Left lung (tissue), 10 donors: ENCODE results near the gene XRCC6. TPM values are rescaled to one million over a fixed set of nuclear protein-coding genes. Genes with fewer than 3 reads are reported as not detected.
A peak's percentile ranks its signal among the peaks of the same experiment; 100 is the strongest.

Source experiments
- ATAC-seq: fragments of 200-7000 bp; cut with Tn5 transposase; one replicate; pipeline ENCODE4 v1.9.1; 2020; ENCODE audit warnings: moderate library complexity
- DNase-seq, 4 donors: peaks; one replicate each; pipeline ENCODE4 v3.0.0-alpha.2; 2013 to 2020
- H3K27ac ChIP-seq, 2 donors: fragments of 200-600 bp; sonication (generic) in 1 of 2; one replicate each; pipeline versions ENCODE4 v1.5.0 to v1.8.0; 2020 to 2021
- H3K27me3 ChIP-seq, 2 donors: fragments of 200-600 bp; sonication (generic) in 1 of 2; one replicate each; pipeline versions ENCODE4 v1.5.0 to v1.8.0; 2020 to 2021
- H3K36me3 ChIP-seq, 2 donors: fragments of 200-600 bp; sonication (generic) in 1 of 2; one replicate each; pipeline versions ENCODE4 v1.5.0 to v1.8.0; 2020 to 2021
- H3K4me1 ChIP-seq, 2 donors: fragments of 200-600 bp; one replicate each; pipeline ENCODE4 v1.8.0; 2021
- H3K4me3 ChIP-seq, 2 donors: fragments of 200-600 bp; sonication (generic) in 1 of 2; one replicate each; pipeline versions ENCODE4 v1.5.0 to v1.8.0; 2020 to 2021; ENCODE audit warnings: mild to moderate bottlenecking in 1 of 2
- H3K9me3 ChIP-seq, 2 donors: fragments of 200-600 bp; sonication (generic) in 1 of 2; one replicate each; pipeline versions ENCODE4 v1.5.0 to v1.8.0; 2020 to 2021
- CTCF ChIP-seq, 2 donors: fragments of 200-600 bp; sonication (generic) in 1 of 2; IDR thresholded peaks; one replicate each; pipeline versions ENCODE4 v1.5.0 to v1.8.0; 2021; ENCODE audit warnings: antibody characterized with exemption in 2 of 2
- intact Hi-C, 2 donors: fragments of 100-400 bp; cut with DNase I; formaldehyde crosslinking; loops; one replicate each; pipeline versions ENCODE4 v1.11.2 to v1.14.2; 2022
- polyA plus RNA-seq, 6 donors: library from polyadenylated mRNA; unstranded; fragments of 120-200 nt; gene quantifications; one replicate each; pipeline ENCODE4 v1.2.1, GENCODE V29; 2013; ENCODE audit not compliant: insufficient read length in 6 of 6
- total RNA-seq, 2 donors: library from RNA; stranded (reverse); fragmentation: NEBNext Ultra II Directional; extraction: Animal tissue kit (Norgen Biotek cat#: 25700); gene quantifications; one replicate each; pipeline ENCODE4 v1.2.1, GENCODE V29; 2021
- donor health status: DM: no; HTN: yes; CAD: no.
- donor health status: DM: no; HTN: no; CAD: no.

XRCC6 gene
- total and polyA plus RNA-seq, 8 donors, result 176 to 363 (median 338) TPM

- Histone ChIP-seq H3K36me3 (peaks cover 0 to 52% of the 10 kb centered on the region in 2 donors), H3K27me3 (no peaks in the 10 kb centered on the region), H3K9me3 (no peaks in the 10 kb centered on the region), H3K4me1 (no peaks in the 10 kb centered on the region), H3K4me3 (no peak overlapping the region), H3K27ac (no peak overlapping the region)
- intact Hi-C loops, result no loop called here
- DNase-seq (peak in 1 of 4 donors; percentile 83), ATAC-seq (peak; percentile 21)
- TF ChIP-seq CTCF (IDR thresholded peaks at IDR 0.05), result no peak
Measured at GRCh38 chr22:41574847-41575381, 46.2 kb upstream of the XRCC6 start.

- intact Hi-C loops, result no loop called here
- no peak for DNase-seq
- Histone ChIP-seq H3K9me3 (no peaks in the 10 kb centered on the region), H3K4me3 (no peak overlapping the region), H3K27me3 (no peaks in the 10 kb centered on the region), H3K4me1 (no peaks in the 10 kb centered on the region), H3K27ac (no peak overlapping the region), H3K36me3 (peaks cover 0 to 58% of the 10 kb centered on the region in 2 donors)
- no peak for TF ChIP-seq CTCF (IDR thresholded peaks at IDR 0.05)
- no peak for ATAC-seq
Measured at GRCh38 chr22:41575533-41575932, 45.6 kb upstream of the XRCC6 start.

GRCh38 chr22:41576877-41577276, 44.2 kb upstream of the XRCC6 start:
- ATAC-seq (peak; percentile 30), DNase-seq (peak in 1 of 4 donors; percentile 53)
- TF ChIP-seq CTCF (IDR thresholded peaks at IDR 0.05), result peak in 1 of 2 donors; percentile 21
- Histone ChIP-seq H3K27ac (no peak overlapping the region), H3K9me3 (no peaks in the 10 kb centered on the region), H3K4me1 (no peaks in the 10 kb centered on the region), H3K4me3 (no peak overlapping the region), H3K36me3 (peaks cover 0 to 71% of the 10 kb centered on the region in 2 donors), H3K27me3 (no peaks in the 10 kb centered on the region)
- intact Hi-C loops, result no loop called here

GRCh38 chr22:41578114-41578513, 43.0 kb upstream of the XRCC6 start:
- no peak overlapping the region for H3K27ac ChIP-seq
- TF ChIP-seq CTCF (IDR thresholded peaks at IDR 0.05), result no peak
- H3K36me3 ChIP-seq, result peaks cover 0 to 83% of the 10 kb centered on the region in 2 donors
- DNase-seq (no peak), ATAC-seq (no peak)
- H3K4me3 ChIP-seq, result no peak overlapping the region
- intact Hi-C loops, result no loop called here
- no peaks in the 10 kb centered on the region for H3K27me3 ChIP-seq
- H3K9me3 ChIP-seq, result no peaks in the 10 kb centered on the region
- H3K4me1 ChIP-seq, result no peaks in the 10 kb centered on the region

GRCh38 chr22:41578818-41579217, 42.3 kb upstream of the XRCC6 start:
- Histone ChIP-seq H3K4me3 (no peak overlapping the region), H3K9me3 (no peaks in the 10 kb centered on the region), H3K27me3 (no peaks in the 10 kb centered on the region), H3K4me1 (no peaks in the 10 kb centered on the region), H3K27ac (no peak overlapping the region), H3K36me3 (peaks cover 0 to 90% of the 10 kb centered on the region in 2 donors)
- no peak for ATAC-seq
- no peak for TF ChIP-seq CTCF (IDR thresholded peaks at IDR 0.05)
- DNase-seq, result no peak
- intact Hi-C loops, result no loop called here
